H9 (cell line): ENCODE results near the gene AMIGO1. TPM values are rescaled to one million over a fixed set of nuclear protein-coding genes. Genes with fewer than 3 reads are reported as not detected.

Source experiments
- DNase-seq: peaks from one replicate; pipeline ENCODE4 v3.0.0-alpha.2; 2017
- H2AFZ ChIP-seq: one replicate; pipeline ENCODE4 v1.6.1; 2013; ENCODE audit warnings: mild to moderate bottlenecking, low read length, control low read depth, moderate library complexity
- H2AK5ac ChIP-seq: 2 replicates; pipeline ENCODE4 v1.6.1; 2013; ENCODE audit warnings: low read length, control low read depth, mixed read lengths; ENCODE audit not compliant: insufficient read length
- H2BK120ac ChIP-seq: one replicate; pipeline ENCODE4 v1.6.1; 2013; ENCODE audit warnings: low read depth, mild to moderate bottlenecking, low read length, control low read depth, inconsistent platforms; ENCODE audit not compliant: poor library complexity, severe bottlenecking
- H2BK12ac ChIP-seq: 2 replicates; pipeline ENCODE4 v1.6.1; 2013; ENCODE audit warnings: low read length, control low read depth, mixed read lengths, low read depth; ENCODE audit not compliant: insufficient read length
- H2BK15ac ChIP-seq: 2 replicates; pipeline ENCODE4 v1.6.1; 2013; ENCODE audit warnings: low read depth, low read length, control low read depth
- H2BK20ac ChIP-seq: one replicate; pipeline ENCODE4 v1.6.1; 2013; ENCODE audit warnings: low read depth, mild to moderate bottlenecking, low read length, control low read depth, inconsistent platforms; ENCODE audit not compliant: poor library complexity, severe bottlenecking
- H2BK5ac ChIP-seq: 2 replicates; pipeline ENCODE4 v1.6.1; 2013; ENCODE audit warnings: low read length, control low read depth, mixed read lengths; ENCODE audit not compliant: insufficient read length
- H3K14ac ChIP-seq: 2 replicates; pipeline ENCODE4 v1.6.1; 2013; ENCODE audit warnings: low read length, control low read depth; ENCODE audit not compliant: insufficient read depth
- H3K18ac ChIP-seq: 2 replicates; pipeline ENCODE4 v1.6.1; 2013; ENCODE audit warnings: low read depth, mild to moderate bottlenecking, mixed read lengths, low read length, control low read depth; ENCODE audit not compliant: insufficient read length
- H3K23ac ChIP-seq: 2 replicates; pipeline ENCODE4 v1.6.1; 2013; ENCODE audit warnings: low read length, control low read depth, mixed read lengths, low read depth; ENCODE audit not compliant: insufficient read length
- H3K23me2 ChIP-seq: 2 replicates; pipeline ENCODE4 v1.6.1; 2013; ENCODE audit warnings: low read depth, mild to moderate bottlenecking, mixed read lengths, low read length, control low read depth; ENCODE audit not compliant: insufficient read length, poor library complexity, severe bottlenecking
- H3K27ac ChIP-seq: 2 replicates; pipeline ENCODE4 v1.5.1; 2013; ENCODE audit warnings: low read length, control low read depth, mixed read lengths, low read depth; ENCODE audit not compliant: insufficient read length
- H3K27me3 ChIP-seq: 2 replicates; pipeline ENCODE4 v1.6.1; 2013; ENCODE audit warnings: low read length, control low read depth, inconsistent platforms; ENCODE audit not compliant: insufficient read depth
- H3K4ac ChIP-seq: 2 replicates; pipeline ENCODE4 v1.6.1; 2013; ENCODE audit warnings: low read depth, mild to moderate bottlenecking, control low read depth, inconsistent platforms, low read length, moderate library complexity
- H3K4me1 ChIP-seq: 2 replicates; pipeline ENCODE4 v1.6.1; 2013; ENCODE audit warnings: low read length, control low read depth, inconsistent platforms; ENCODE audit not compliant: insufficient read depth
- H3K4me2 ChIP-seq: 2 replicates; pipeline ENCODE4 v1.6.1; 2013; ENCODE audit warnings: low read length, control low read depth, mixed read lengths; ENCODE audit not compliant: insufficient read length, insufficient read depth
- H3K56ac ChIP-seq: 2 replicates; pipeline ENCODE4 v1.6.1; 2013; ENCODE audit warnings: low read depth, mild to moderate bottlenecking, mixed read lengths, low read length, control low read depth; ENCODE audit not compliant: insufficient read length
- H3K79me1 ChIP-seq: 2 replicates; pipeline ENCODE4 v1.6.1; 2013; ENCODE audit warnings: low read depth, mild to moderate bottlenecking, moderate library complexity, low read length, control low read depth, inconsistent platforms; ENCODE audit not compliant: insufficient read depth, poor library complexity, severe bottlenecking
- H3K79me2 ChIP-seq: 2 replicates; pipeline ENCODE4 v1.6.1; 2013; ENCODE audit warnings: low read length, control low read depth, inconsistent platforms; ENCODE audit not compliant: insufficient read depth
- H3K9ac ChIP-seq: 2 replicates; pipeline ENCODE4 v1.6.1; 2013; ENCODE audit warnings: low read length, control low read depth, mixed read lengths; ENCODE audit not compliant: insufficient read length; ENCODE audit errors: extremely low read depth
- H3K9me3 ChIP-seq: one replicate; pipeline ENCODE4 v1.6.1; 2013; ENCODE audit warnings: low read depth, low read length, inconsistent platforms; ENCODE audit not compliant: control insufficient read depth
- H3T11ph ChIP-seq: one replicate; pipeline ENCODE4 v1.6.1; 2013; ENCODE audit warnings: mild to moderate bottlenecking, low read length, control low read depth, inconsistent platforms
- H4K20me1 ChIP-seq: one replicate; pipeline ENCODE4 v1.6.1; 2013; ENCODE audit not compliant: control insufficient read depth, insufficient read length, insufficient read depth
- H4K5ac ChIP-seq: 2 replicates; pipeline ENCODE4 v1.6.1; 2013; ENCODE audit warnings: low read depth, mild to moderate bottlenecking, mixed read lengths, low read length, control low read depth; ENCODE audit not compliant: insufficient read length
- H4K8ac ChIP-seq: replicated peaks from 2 replicates; pipeline ENCODE4 v1.6.1; 2013; ENCODE audit warnings: low read length, control low read depth, mixed read lengths, low read depth; ENCODE audit not compliant: insufficient read length
- H4K91ac ChIP-seq: 2 replicates; pipeline ENCODE4 v1.6.1; 2013; ENCODE audit warnings: low read depth, mild to moderate bottlenecking, moderate library complexity, mixed read lengths, low read length, control low read depth; ENCODE audit not compliant: insufficient read length
- H3K27ac Mint-ChIP-seq, 3 experiments: 2 replicates in 2 of 3; 3 replicates in 1 of 3; pipeline ENCODE4 v1.8.0; 2020 to 2021; ENCODE audit warnings: mixed read lengths in 3 of 3, mild to moderate bottlenecking in 1 of 3, moderate library complexity in 1 of 3
- H3K27me3 Mint-ChIP-seq: 2 replicates; pipeline ENCODE4 v1.8.0; 2021; ENCODE audit warnings: low read depth, mild to moderate bottlenecking, moderate library complexity, mixed read lengths
- H3K36me3 Mint-ChIP-seq, 3 experiments: 2 replicates in 2 of 3; 3 replicates in 1 of 3; pipeline ENCODE4 v1.8.0; 2020 to 2021; ENCODE audit warnings: low read depth in 3 of 3, mixed read lengths in 3 of 3; ENCODE audit not compliant: insufficient read depth in 1 of 3
- H3K4me1 Mint-ChIP-seq, 2 experiments: 2 replicates each; pipeline ENCODE4 v1.8.0; 2020; ENCODE audit warnings: mixed read lengths in 2 of 2
- H3K4me3 Mint-ChIP-seq, 2 experiments: 2 replicates in 1 of 2; 3 replicates in 1 of 2; pipeline ENCODE4 v1.8.0; 2020 to 2021; ENCODE audit warnings: mild to moderate bottlenecking in 2 of 2, mixed read lengths in 2 of 2, moderate library complexity in 1 of 2
- H3K9me3 Mint-ChIP-seq, 2 experiments: 2 replicates in 1 of 2; 3 replicates in 1 of 2; pipeline ENCODE4 v1.8.0; 2020; ENCODE audit warnings: mild to moderate bottlenecking in 2 of 2, mixed read lengths in 2 of 2, moderate library complexity in 1 of 2
- WGBS: extraction: QIAGEN DNeasy Blood & Tissue Kit; methylation state at CpG from one replicate; pipeline ENCODE4 v1.1.7; 2013; ENCODE audit warnings: missing lambda C conversion rate, low lambda C conversion rate, mixed read lengths; ENCODE audit not compliant: insufficient read length; ENCODE audit errors: extremely low coverage; 5-methylcytosine and 5-hydroxymethylcytosine counted together
- total RNA-seq: library from RNA; stranded (reverse); gene quantifications from 2 replicates; pipeline ENCODE4 v1.2.1, GENCODE V29; 2021
- TF ChIP-seq, protein P1 (sequence below): fragments of 200-600 bp; sonication (generic); conservative IDR thresholded peaks from 3 replicates; pipeline ENCODE4 v1.8.0; 2021; ENCODE audit warnings: antibody characterized with exemption, mild to moderate bottlenecking

Gene AMIGO1
- total RNA-seq, 1 experiment from 2014 or later, result 4.1 TPM

DNA sequence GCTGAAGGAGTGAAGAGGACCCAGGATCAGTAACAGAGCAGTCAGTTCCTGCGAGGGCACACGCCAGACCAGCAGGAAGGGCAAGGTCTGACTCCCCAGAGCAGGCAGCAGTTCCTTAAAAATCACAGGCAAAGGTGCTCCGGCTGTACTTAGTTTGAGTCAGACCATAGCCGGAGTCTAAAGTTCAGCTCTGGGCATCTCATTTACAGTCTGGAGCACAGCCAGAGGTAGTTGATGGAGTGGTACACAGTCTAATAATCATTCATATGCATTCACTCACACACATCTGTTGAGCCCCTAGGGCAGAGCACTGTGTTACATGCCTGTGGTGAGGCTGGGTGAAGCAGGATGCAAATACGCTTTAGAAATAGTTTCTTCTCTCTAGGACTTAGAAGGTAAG lies 7.3 kb upstream of the AMIGO1 start:
- Histone ChIP-seq H3K9ac (no peak overlapping the region), H3K23ac (no peak overlapping the region), H4K20me1 (no peaks in the 10 kb centered on the region), H3K79me2 (no peaks in the 10 kb centered on the region), H2BK20ac (no peak overlapping the region), H3K9me3 (no peaks in the 10 kb centered on the region), H2BK120ac (no peak overlapping the region), H4K5ac (no peak overlapping the region), H4K91ac (no peak overlapping the region), H2BK5ac (no peak overlapping the region), H3K4me2 (no peak overlapping the region), H2BK15ac (no peak overlapping the region), H4K8ac (no peak overlapping the region), H3K4ac (no peak overlapping the region), H2BK12ac (no peak overlapping the region), H3K27ac (no peak overlapping the region), H3K79me1 (no peaks in the 10 kb centered on the region), H2AK5ac (no peak overlapping the region), H3K27me3 (no peaks in the 10 kb centered on the region), H3K56ac (no peak overlapping the region), H3K18ac (no peak overlapping the region), H3K14ac (no peak overlapping the region), H3K4me1 (no peaks in the 10 kb centered on the region), H3K23me2 (no peaks in the 10 kb centered on the region), H3T11ph (no peak overlapping the region), H2AFZ (no peak overlapping the region)
- TF ChIP-seq, protein P1, sequence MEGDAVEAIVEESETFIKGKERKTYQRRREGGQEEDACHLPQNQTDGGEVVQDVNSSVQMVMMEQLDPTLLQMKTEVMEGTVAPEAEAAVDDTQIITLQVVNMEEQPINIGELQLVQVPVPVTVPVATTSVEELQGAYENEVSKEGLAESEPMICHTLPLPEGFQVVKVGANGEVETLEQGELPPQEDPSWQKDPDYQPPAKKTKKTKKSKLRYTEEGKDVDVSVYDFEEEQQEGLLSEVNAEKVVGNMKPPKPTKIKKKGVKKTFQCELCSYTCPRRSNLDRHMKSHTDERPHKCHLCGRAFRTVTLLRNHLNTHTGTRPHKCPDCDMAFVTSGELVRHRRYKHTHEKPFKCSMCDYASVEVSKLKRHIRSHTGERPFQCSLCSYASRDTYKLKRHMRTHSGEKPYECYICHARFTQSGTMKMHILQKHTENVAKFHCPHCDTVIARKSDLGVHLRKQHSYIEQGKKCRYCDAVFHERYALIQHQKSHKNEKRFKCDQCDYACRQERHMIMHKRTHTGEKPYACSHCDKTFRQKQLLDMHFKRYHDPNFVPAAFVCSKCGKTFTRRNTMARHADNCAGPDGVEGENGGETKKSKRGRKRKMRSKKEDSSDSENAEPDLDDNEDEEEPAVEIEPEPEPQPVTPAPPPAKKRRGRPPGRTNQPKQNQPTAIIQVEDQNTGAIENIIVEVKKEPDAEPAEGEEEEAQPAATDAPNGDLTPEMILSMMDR, result no peak
- no peak overlapping the region for H3K27ac Mint-ChIP-seq
- H3K4me1 Mint-ChIP-seq, result peaks cover 0 to 3% of the 10 kb centered on the region in 2 experiments; a peak in 1 of 4 replicates
- peaks cover 29% of the 10 kb centered on the region for H3K27me3 Mint-ChIP-seq
- WGBS, result no CpG with 5 or more reads among the region's 5 CpGs
- no peaks in the 10 kb centered on the region for H3K36me3 Mint-ChIP-seq
- DNase-seq, result no peak
- no peaks in the 10 kb centered on the region for H3K9me3 Mint-ChIP-seq
- H3K4me3 Mint-ChIP-seq, result no peak overlapping the region
